ENCODE data around the gene ZNF511.
"Not testable (repeated sequence)": the region's sequence is repeated elsewhere in the genome, so short reads cannot be mapped to it uniquely, and the experiment has no call there.

The ZNF511 gene

GRCh38 chr10:133313192-133313591 is 4.5 kb downstream of the ZNF511 start:
- TF ChIP-seq CTCF (IDR thresholded peaks at IDR 0.05; ENCODE audit: low read depth, low read length), result no peak

GRCh38 chr10:133314911-133315310 is 6.2 kb downstream of the ZNF511 start:
- no peak for TF ChIP-seq CTCF (IDR thresholded peaks at IDR 0.05; ENCODE audit: low read depth, low read length)
- H3K4me3 ChIP-seq (replicated peaks in 1 of 2; ENCODE audit: low read depth in 2 of 2, low read length in 2 of 2), result no peak overlapping the region
- no peak for DNase-seq (ENCODE audit: low read depth in 2 of 2)

More at GRCh38 chr10:133313192-133313591, 4.5 kb downstream of the ZNF511 start:
- no peak for DNase-seq (ENCODE audit: low read depth in 2 of 2)
- no peak overlapping the region for H3K4me3 ChIP-seq (replicated peaks in 1 of 2; ENCODE audit: low read depth in 2 of 2, low read length in 2 of 2)

GRCh38 chr10:133315847-133316246 is 7.1 kb downstream of the ZNF511 start:
- TF ChIP-seq CTCF (IDR thresholded peaks at IDR 0.05; ENCODE audit: low read depth, low read length), result no peak
- H3K4me3 ChIP-seq (replicated peaks in 1 of 2; ENCODE audit: low read depth in 2 of 2, low read length in 2 of 2), result no peak overlapping the region
- peak in 1 of 2 donors; percentile 39 for DNase-seq (ENCODE audit: low read depth in 2 of 2)

- DNase-seq (ENCODE audit: low read depth in 2 of 2), result no peak
- H3K4me3 ChIP-seq (replicated peaks in 1 of 2; ENCODE audit: low read depth in 2 of 2, low read length in 2 of 2), result no peak overlapping the region
- TF ChIP-seq CTCF (IDR thresholded peaks at IDR 0.05; ENCODE audit: low read depth, low read length), result no peak
These were observed 7.6 kb downstream of the ZNF511 start for GRCh38 chr10:133316266-133316665.

GRCh38 chr10:133316732-133317131 is 8.0 kb downstream of the ZNF511 start:
- no peak for TF ChIP-seq CTCF (IDR thresholded peaks at IDR 0.05; ENCODE audit: low read depth, low read length)
- H3K4me3 ChIP-seq (replicated peaks in 1 of 2; ENCODE audit: low read depth in 2 of 2, low read length in 2 of 2), result no peak overlapping the region
- DNase-seq (ENCODE audit: low read depth in 2 of 2), result no peak

GRCh38 chr10:133318494-133319127 is 9.9 kb downstream of the ZNF511 start:
- H3K4me3 ChIP-seq (replicated peaks in 1 of 2; ENCODE audit: low read depth in 2 of 2, low read length in 2 of 2), result peak overlapping the region; percentile 40 to 45
- TF ChIP-seq CTCF (IDR thresholded peaks at IDR 0.05; ENCODE audit: low read depth, low read length), result peak; percentile 81
- DNase-seq (ENCODE audit: low read depth in 2 of 2), result peak; percentile 53 to 55

- not testable (repeated sequence) for DNase-seq (ENCODE audit: low read depth in 2 of 2); H3K4me3 ChIP-seq (replicated peaks in 1 of 2; ENCODE audit: low read depth in 2 of 2, low read length in 2 of 2)
These were observed 12.2 kb downstream of the ZNF511 start for GRCh38 chr10:133320852-133321422.

GRCh38 chr10:133322064-133322709 is 13.5 kb downstream of the ZNF511 start:
- H3K4me3 ChIP-seq (replicated peaks in 1 of 2; ENCODE audit: low read depth in 2 of 2, low read length in 2 of 2); DNase-seq (ENCODE audit: low read depth in 2 of 2): not testable (repeated sequence)

Data from cardiac fibroblast (primary cell).